ENCODE results near the gene QSOX1.

Gene QSOX1

DNA sequence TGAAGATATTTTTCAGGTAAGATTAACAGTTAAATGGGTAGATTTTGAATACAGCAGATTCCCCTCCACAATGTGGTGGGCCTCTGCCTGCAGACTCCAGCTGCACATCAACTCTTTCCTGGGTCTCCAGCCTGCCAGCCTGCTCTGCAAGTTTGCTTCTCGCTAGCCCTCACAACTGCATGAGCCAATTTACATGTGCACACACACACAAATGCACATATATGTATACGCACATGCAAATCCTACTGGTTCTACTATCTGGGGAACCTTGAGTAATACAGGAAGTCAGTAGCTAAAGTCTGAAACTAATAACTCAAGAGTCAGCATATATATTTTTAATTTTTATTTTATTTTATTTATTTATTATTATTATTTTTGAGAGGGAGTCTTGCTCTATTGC, 34.8 kb upstream of the QSOX1 start:
- no peaks in the 10 kb centered on the region for H3K9me2 ChIP-seq (ENCODE audit: low read depth, low read length)
- H3K27ac ChIP-seq (ENCODE audit: low read depth, low read length, poor library complexity, severe bottlenecking), result no peak overlapping the region
- no peak overlapping the region for H3K9ac ChIP-seq (ENCODE audit: low read length)
- H3K4me2 ChIP-seq (ENCODE audit: low read length), result no peak overlapping the region
- no peaks in the 10 kb centered on the region for H3K79me2 ChIP-seq (ENCODE audit: insufficient read depth, low read length)
- H4K20me1 ChIP-seq (ENCODE audit: insufficient read depth, low read length), result no peaks in the 10 kb centered on the region
- no peak overlapping the region for H3K4me3 ChIP-seq (ENCODE audit: low read depth, low read length, poor library complexity, severe bottlenecking)
- H3K4me1 ChIP-seq (ENCODE audit: insufficient read depth, low read length, severe bottlenecking), result no peaks in the 10 kb centered on the region
- TF ChIP-seq, protein P1, sequence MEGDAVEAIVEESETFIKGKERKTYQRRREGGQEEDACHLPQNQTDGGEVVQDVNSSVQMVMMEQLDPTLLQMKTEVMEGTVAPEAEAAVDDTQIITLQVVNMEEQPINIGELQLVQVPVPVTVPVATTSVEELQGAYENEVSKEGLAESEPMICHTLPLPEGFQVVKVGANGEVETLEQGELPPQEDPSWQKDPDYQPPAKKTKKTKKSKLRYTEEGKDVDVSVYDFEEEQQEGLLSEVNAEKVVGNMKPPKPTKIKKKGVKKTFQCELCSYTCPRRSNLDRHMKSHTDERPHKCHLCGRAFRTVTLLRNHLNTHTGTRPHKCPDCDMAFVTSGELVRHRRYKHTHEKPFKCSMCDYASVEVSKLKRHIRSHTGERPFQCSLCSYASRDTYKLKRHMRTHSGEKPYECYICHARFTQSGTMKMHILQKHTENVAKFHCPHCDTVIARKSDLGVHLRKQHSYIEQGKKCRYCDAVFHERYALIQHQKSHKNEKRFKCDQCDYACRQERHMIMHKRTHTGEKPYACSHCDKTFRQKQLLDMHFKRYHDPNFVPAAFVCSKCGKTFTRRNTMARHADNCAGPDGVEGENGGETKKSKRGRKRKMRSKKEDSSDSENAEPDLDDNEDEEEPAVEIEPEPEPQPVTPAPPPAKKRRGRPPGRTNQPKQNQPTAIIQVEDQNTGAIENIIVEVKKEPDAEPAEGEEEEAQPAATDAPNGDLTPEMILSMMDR (IDR thresholded peaks at IDR 0.05; ENCODE audit: low read length), result no peak
- TF ChIP-seq EZH2 (IDR thresholded peaks at IDR 0.05; ENCODE audit: borderline replicate concordance, low read length), result no peak
- no peaks in the 10 kb centered on the region for H3K27me3 ChIP-seq (ENCODE audit: insufficient read depth, low read length)
- no peaks in the 10 kb centered on the region for H3F3A ChIP-seq (ENCODE audit: insufficient read depth, low read length)
- no peaks in the 10 kb centered on the region for H3K9me3 ChIP-seq (ENCODE audit: low read length)
- H2AFZ ChIP-seq (ENCODE audit: low read length), result no peak overlapping the region
- H3K36me3 ChIP-seq (ENCODE audit: insufficient read depth, low read length), result peaks cover 6% of the 10 kb centered on the region; the same call in 1 of the 2 replicates

DNA sequence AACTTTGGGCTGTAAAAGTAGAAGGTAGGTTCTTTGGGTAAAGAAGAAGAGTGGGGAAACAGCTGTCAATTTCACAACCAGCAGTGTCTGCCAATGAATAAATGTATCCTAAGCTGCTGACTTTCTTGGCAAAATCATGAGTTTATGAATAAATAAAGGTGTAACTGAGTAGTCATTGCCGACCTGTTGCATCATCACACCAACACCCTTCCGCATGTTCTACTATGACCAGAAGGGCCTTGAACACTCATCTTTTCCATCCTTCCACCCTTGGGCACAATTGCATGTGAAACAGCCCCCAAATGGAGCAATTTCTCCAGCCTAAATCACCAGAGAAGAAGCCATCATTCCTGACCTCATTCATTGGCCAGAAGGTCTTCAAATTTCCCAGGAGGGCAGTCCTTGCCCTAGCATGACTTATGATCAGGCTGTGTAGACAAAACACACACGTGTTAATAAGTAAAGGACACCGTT, 31.2 kb upstream of the QSOX1 start:
- TF ChIP-seq, protein P1 (IDR thresholded peaks at IDR 0.05; ENCODE audit: low read length), result no peak
- no peak for TF ChIP-seq EZH2 (IDR thresholded peaks at IDR 0.05; ENCODE audit: borderline replicate concordance, low read length)
- no peaks in the 10 kb centered on the region for H3K4me1 ChIP-seq (ENCODE audit: insufficient read depth, low read length, severe bottlenecking)
- no peaks in the 10 kb centered on the region for H4K20me1 ChIP-seq (ENCODE audit: insufficient read depth, low read length)
- no peak overlapping the region for H3K4me2 ChIP-seq (ENCODE audit: low read length)
- H3K9me2 ChIP-seq (ENCODE audit: low read depth, low read length), result no peaks in the 10 kb centered on the region
- no peak overlapping the region for H2AFZ ChIP-seq (ENCODE audit: low read length)
- no peak overlapping the region for H3K4me3 ChIP-seq (ENCODE audit: low read depth, low read length, poor library complexity, severe bottlenecking)
- no peaks in the 10 kb centered on the region for H3F3A ChIP-seq (ENCODE audit: insufficient read depth, low read length)
- H3K9ac ChIP-seq (ENCODE audit: low read length), result no peak overlapping the region
- H3K36me3 ChIP-seq (ENCODE audit: insufficient read depth, low read length), result no peaks in the 10 kb centered on the region
- no peaks in the 10 kb centered on the region for H3K79me2 ChIP-seq (ENCODE audit: insufficient read depth, low read length)
- no peaks in the 10 kb centered on the region for H3K9me3 ChIP-seq (ENCODE audit: low read length)
- H3K27ac ChIP-seq (ENCODE audit: low read depth, low read length, poor library complexity, severe bottlenecking), result no peak overlapping the region
- H3K27me3 ChIP-seq (ENCODE audit: insufficient read depth, low read length), result no peaks in the 10 kb centered on the region

DNA sequence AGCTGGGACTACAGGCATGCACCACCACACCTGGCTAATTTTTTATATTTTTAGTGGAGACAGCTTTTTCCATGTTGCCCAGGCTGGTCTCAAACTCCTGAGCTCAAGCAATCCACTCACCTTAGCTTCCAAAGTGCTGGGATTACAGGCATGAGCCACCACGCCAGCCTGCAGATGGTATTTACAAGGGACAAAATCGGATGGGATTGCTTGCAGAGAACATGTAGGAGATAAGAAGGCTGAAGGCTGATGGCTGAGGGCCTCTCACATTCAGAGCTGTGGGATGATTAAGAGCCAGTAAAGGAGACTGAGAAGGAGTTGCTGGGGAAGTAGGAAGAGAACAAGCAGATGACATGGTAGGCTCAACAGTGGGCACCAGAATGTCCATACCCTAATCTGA, 24.0 kb upstream of the QSOX1 start:
- H2AFZ ChIP-seq (ENCODE audit: low read length), result no peak overlapping the region
- H3K9me3 ChIP-seq (ENCODE audit: low read length), result no peaks in the 10 kb centered on the region
- H4K20me1 ChIP-seq (ENCODE audit: insufficient read depth, low read length), result no peaks in the 10 kb centered on the region
- no peaks in the 10 kb centered on the region for H3K79me2 ChIP-seq (ENCODE audit: insufficient read depth, low read length)
- H3K9ac ChIP-seq (ENCODE audit: low read length), result no peak overlapping the region
- TF ChIP-seq, protein P1 (IDR thresholded peaks at IDR 0.05; ENCODE audit: low read length), result no peak
- no peak for TF ChIP-seq EZH2 (IDR thresholded peaks at IDR 0.05; ENCODE audit: borderline replicate concordance, low read length)
- H3K27ac ChIP-seq (ENCODE audit: low read depth, low read length, poor library complexity, severe bottlenecking), result no peak overlapping the region
- no peak overlapping the region for H3K4me3 ChIP-seq (ENCODE audit: low read depth, low read length, poor library complexity, severe bottlenecking)
- H3K27me3 ChIP-seq (ENCODE audit: insufficient read depth, low read length), result peaks cover 6% of the 10 kb centered on the region; the same call in 1 of the 2 replicates
- no peak overlapping the region for H3K4me2 ChIP-seq (ENCODE audit: low read length)
- no peaks in the 10 kb centered on the region for H3F3A ChIP-seq (ENCODE audit: insufficient read depth, low read length)
- no peaks in the 10 kb centered on the region for H3K36me3 ChIP-seq (ENCODE audit: insufficient read depth, low read length)
- no peaks in the 10 kb centered on the region for H3K9me2 ChIP-seq (ENCODE audit: low read depth, low read length)
- H3K4me1 ChIP-seq (ENCODE audit: insufficient read depth, low read length, severe bottlenecking), result no peaks in the 10 kb centered on the region

Data from OCI-LY1 (cell line).